G401 (cell line): Measurements from ENCODE around the gene TOMM20L. TPM values are rescaled to one million over a fixed set of nuclear protein-coding genes. Genes with fewer than 3 reads are reported as not detected.
"Not testable (repeated sequence)": the region's sequence is repeated elsewhere in the genome, so short reads cannot be mapped to it uniquely, and the experiment has no call there.

Source experiments
- DNase-seq: peaks from one replicate; pipeline ENCODE4 v3.0.0-alpha.2; 2015; ENCODE audit warnings: low spot score
- in situ Hi-C: cut with HindIII; loops from 2 replicates; pipeline ENCODE4 v1.10.0; 2016; ENCODE audit warnings: low sequenced_read_pairs, mixed read lengths
- total RNA-seq: library from RNA; depleted of rRNA; stranded (reverse); fragments of >200 nt; shearing (Covaris generic); gene quantifications from 2 replicates; pipeline ENCODE4 v1.2.3, GENCODE V29; 2014; rRNA removed

The TOMM20L gene
- total RNA-seq, 1 experiment from 2014 or later = not detected

DNA sequence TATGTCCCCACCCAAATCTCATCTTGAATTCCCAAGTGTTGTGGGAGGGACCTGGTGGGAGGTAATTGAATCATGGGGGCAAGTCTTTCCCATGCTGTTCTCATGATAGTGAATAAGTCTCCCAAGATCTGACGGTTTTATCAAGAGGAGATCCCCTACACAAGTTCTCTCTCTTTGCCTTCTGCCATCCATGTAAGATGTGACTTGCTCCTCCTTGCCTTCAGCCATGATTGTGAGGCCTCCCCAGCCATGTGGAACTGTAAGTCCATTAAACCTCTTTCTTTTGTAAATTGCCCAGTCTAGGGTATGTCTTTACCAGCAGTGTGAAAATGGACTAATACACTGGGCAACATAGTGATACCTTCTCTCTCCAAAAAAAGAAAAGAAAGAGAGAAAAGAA is 21.2 kb downstream of the TOMM20L start:
- in situ Hi-C loops, DNase-seq: not testable (repeated sequence)

GRCh38 chr14:58426670-58427280 is 31.0 kb downstream of the TOMM20L start:
- in situ Hi-C loops = no loop called here
- peak; percentile 79 for DNase-seq

DNA sequence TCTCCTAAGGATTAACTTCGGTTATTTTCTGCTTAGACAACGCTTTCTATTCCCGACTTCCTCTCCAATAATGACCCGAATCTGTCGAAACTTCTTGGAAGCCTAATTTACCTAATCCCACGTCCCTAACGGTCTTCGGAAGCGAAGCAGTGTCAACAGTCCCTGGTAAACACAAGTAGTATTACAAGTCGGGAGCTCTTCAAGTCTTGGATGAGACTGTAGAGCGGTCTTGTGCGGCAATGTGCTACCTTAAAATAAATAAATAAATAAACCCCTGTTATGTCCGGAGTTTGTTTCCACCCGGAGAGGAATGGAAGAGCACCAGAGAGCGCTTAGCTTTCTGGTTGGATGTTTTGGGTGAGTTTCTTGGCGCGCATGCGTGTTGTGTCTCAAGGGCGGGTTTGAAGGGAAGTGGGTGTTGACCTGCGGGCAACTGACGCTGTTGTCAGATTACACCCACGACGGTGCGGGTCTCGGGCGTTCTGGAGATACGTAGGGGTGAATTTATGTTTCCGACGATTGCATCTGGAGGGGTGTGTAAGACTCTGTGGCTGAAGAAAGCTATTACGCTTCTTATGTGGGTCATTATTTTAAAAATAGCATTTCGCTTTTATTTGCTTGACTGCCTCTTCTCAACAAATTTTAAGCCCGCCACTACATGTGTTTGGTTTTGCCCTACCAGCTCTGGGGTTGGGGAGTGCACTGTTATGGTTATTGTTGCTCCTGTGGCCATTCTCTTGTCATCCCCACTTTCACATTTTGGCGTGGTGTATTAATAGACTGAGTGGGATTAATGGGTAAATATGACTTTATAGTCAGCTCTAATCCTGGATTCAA is 31.8 kb downstream of the TOMM20L start, which contains the start of the genes KIAA0586 and TIMM9:
TSS of gene KIAA0586 (plus strand) at position 439 of the 837 bp plus-strand sequence. CDS start 546 bp downstream, outside the sequence.
TSS of gene TIMM9 (minus strand) at position 251 of the 837 bp plus-strand sequence. CDS start 15,586 bp downstream, outside the sequence.
- peak; percentile 97 for DNase-seq
- in situ Hi-C loops = no loop called here

GRCh38 chr14:58428118-58428683 is 32.5 kb downstream of the TOMM20L start:
- in situ Hi-C loops = no loop called here
- DNase-seq = peak; percentile 64

- no peak for DNase-seq
- in situ Hi-C loops = no loop called here
These were observed 34.4 kb downstream of the TOMM20L start for GRCh38 chr14:58430156-58430555.

DNA sequence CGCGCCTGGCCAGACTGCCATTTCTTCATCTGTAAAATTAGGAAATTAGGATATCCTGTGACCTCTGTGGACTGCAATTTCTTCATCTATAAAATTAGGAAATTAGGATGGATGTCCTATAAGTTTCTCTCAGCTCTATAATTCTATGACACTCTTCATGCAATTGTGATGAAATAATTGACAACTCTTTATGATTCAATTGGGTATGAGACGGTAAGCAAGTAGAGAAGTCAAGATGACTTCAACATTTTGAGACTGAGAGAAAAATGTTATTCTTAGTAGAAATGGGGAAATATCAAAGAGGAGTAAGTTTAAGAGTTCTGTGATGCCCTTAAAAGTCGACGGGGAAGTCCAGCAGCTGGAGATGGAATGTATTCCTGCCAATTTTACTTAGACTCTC is 43.7 kb downstream of the TOMM20L start:
- no peak for DNase-seq
- in situ Hi-C loops = no loop called here

GRCh38 chr14:58444627-58445026 is 48.9 kb downstream of the TOMM20L start:
- DNase-seq = no peak
- in situ Hi-C loops = no loop called here

DNA sequence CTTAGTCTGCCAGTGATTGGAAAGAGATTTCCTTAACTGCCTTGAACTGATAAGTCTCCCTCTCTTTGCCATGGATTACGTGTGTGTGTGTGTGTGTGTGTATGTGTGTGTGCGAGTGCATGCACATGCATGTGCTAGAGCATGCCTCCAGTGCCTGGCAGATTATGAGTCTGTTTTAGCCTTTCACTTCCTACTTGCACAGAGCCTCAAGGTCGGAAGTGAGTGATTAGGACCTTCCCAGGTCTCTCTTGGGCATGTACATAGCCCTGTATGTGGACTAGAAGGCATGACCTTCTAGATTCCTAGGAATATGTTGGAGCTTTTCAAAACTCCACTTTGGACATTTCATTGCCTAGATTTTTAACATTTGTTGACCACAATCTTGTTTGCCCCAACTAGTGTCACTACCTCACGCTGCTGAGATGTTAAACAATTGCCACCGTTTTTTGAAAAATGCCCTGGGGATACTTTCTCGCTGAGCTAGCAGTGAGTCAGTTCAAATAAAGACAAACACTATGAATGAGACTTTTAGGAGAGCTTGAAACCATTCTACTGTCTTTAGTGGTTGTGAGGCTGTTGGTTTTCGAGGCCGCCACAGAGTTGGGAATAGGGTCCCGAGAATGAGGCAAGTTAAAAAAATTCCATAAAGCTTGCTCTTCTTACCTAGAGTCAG is 60.0 kb downstream of the TOMM20L start:
- in situ Hi-C loops = no loop called here
- no peak for DNase-seq

Other genes starting within 250 kb of the TOMM20L start
- gene ARMH4, start 243.7 kb upstream of the TOMM20L start, total RNA-seq = 2.1 and 3.7 TPM in 2 replicates
- 49.2 and 56.0 TPM in 2 replicates for gene ACTR10, start 195.8 kb upstream of the TOMM20L start, total RNA-seq
- 208 and 305 TPM in 2 replicates for gene PSMA3, start 151.1 kb upstream of the TOMM20L start, total RNA-seq
- 6.9 and 8.5 TPM in 2 replicates for gene ARID4A, start 97.4 kb upstream of the TOMM20L start, total RNA-seq
- 84.4 and 90.2 TPM in 2 replicates for gene TIMM9, start 31.6 kb downstream of the TOMM20L start, total RNA-seq
- 13.8 and 16.6 TPM in 2 replicates for gene KIAA0586, start 31.8 kb downstream of the TOMM20L start, total RNA-seq
- gene DACT1, start 242.0 kb downstream of the TOMM20L start, total RNA-seq = 0.03 TPM in 1 of 2 replicates, not detected in the other